Mononuclear cell (primary cell): ENCODE data around the gene PEX5. TPM values are rescaled to one million over a fixed set of nuclear protein-coding genes. Genes with fewer than 3 reads are reported as not detected.
"Not testable (repeated sequence)": the region's sequence is repeated elsewhere in the genome, so short reads cannot be mapped to it uniquely, and the experiment has no call there.

Source experiments
- H3K27me3 ChIP-seq: 2 replicates; pipeline ENCODE4 v1.6.0; 2011; ENCODE audit warnings: low read length, control low read depth; ENCODE audit not compliant: insufficient read depth
- H3K4me1 ChIP-seq: 2 replicates; pipeline ENCODE4 v1.5.1; 2011; ENCODE audit warnings: mild to moderate bottlenecking, low read length, control low read depth; ENCODE audit not compliant: insufficient read depth
- H3K4me3 ChIP-seq: 2 replicates; pipeline ENCODE4 v1.5.1; 2011; ENCODE audit warnings: mild to moderate bottlenecking, low read length, moderate library complexity
- H3K9me3 ChIP-seq: 2 replicates; pipeline ENCODE4 v1.5.1; 2011; ENCODE audit warnings: low read depth, mild to moderate bottlenecking, control low read depth, low read length
- total RNA-seq: library from RNA; depleted of rRNA; stranded (reverse); fragments of >200 nt; gene quantifications from one replicate; pipeline ENCODE4 v1.2.3, GENCODE V29; 2012

The PEX5 gene
- total RNA-seq, 1 donor = 11.9 TPM

DNA sequence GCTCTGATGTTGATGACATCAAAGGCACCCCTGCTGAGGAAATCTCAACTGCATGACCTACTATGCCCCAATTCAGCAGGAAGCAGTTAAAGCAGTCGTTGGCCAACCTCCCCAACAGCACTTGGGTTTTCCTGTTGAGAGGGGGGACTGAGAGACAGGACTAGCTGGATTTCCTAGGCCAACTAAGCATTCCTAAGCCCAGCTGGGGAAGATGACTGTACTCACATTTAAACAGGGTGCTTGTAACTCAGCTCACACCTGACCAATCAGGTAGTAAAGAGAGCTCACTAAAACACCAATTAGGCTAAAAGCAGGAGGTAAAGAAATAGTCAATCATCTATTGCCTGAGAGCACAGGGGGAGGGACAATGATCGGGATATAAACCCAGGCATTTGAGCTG is 3.4 kb upstream of the PEX5 start:
- H3K27me3 ChIP-seq, H3K4me3 ChIP-seq, H3K9me3 ChIP-seq: not testable (repeated sequence)
- peaks cover 21% of the 10 kb centered on the region for H3K4me1 ChIP-seq

GRCh38 chr12:7188562-7189397 is 706 bp upstream of the PEX5 start:
- Histone ChIP-seq H3K27me3 (no peaks in the 10 kb centered on the region), H3K4me1 (peaks cover 21% of the 10 kb centered on the region), H3K9me3 (no peaks in the 10 kb centered on the region), H3K4me3 (peak overlapping the region; percentile 94)

GRCh38 chr12:7190268-7191055 is 976 bp downstream of the PEX5 start:
- no peaks in the 10 kb centered on the region for H3K27me3 ChIP-seq
- no peaks in the 10 kb centered on the region for H3K9me3 ChIP-seq
- peaks cover 21% of the 10 kb centered on the region for H3K4me1 ChIP-seq
- peak overlapping the region; percentile 94 for H3K4me3 ChIP-seq

DNA sequence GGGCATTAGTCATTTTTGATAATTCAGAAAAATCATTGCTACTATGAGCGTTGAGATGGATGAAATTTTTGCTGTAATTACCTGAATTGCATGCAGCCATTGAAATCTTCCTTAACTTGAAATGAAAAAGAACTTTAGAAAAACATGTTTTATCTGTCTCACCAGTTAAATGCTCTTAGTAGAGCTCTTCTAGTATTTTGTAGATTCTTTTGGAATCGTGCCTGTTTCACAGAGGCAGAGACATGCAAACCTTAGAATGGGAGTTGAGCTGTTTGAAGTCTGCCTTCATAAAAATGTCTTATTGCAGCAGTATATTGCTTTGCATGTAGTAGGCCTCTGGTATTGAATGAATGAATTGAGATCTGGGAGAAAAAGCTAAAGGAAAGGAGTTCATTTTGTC is 4.2 kb downstream of the PEX5 start:
- H3K9me3 ChIP-seq = no peaks in the 10 kb centered on the region

DNA sequence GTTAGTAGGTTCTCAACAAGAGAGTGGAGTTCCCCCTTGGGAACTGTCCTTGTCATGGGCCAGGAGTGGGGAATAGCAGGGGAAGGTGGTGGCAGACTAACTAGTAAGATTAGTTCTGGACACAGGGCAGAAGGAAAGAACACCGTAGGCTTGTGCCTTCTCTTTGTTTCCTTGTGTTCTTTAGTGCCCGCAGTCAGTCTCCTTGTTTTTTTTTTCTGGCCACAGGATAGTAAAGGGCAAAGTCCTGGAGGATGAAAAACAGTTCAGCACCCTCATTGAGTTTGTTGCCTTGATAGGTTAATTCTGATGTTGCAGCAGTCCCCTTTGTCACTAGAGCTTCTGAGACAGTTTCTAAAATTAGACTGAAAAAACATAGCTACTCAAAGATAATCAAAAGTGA is 8.4 kb downstream of the PEX5 start:
- Histone ChIP-seq H3K27me3 (no peaks in the 10 kb centered on the region), H3K4me3 (no peak overlapping the region), H3K4me1 (no peaks in the 10 kb centered on the region), H3K9me3 (no peaks in the 10 kb centered on the region)

More for the DNA sequence above, 4.2 kb downstream of the PEX5 start:
- no peak overlapping the region for H3K4me3 ChIP-seq
- H3K27me3 ChIP-seq = no peaks in the 10 kb centered on the region
- H3K4me1 ChIP-seq = peaks cover 16% of the 10 kb centered on the region

DNA sequence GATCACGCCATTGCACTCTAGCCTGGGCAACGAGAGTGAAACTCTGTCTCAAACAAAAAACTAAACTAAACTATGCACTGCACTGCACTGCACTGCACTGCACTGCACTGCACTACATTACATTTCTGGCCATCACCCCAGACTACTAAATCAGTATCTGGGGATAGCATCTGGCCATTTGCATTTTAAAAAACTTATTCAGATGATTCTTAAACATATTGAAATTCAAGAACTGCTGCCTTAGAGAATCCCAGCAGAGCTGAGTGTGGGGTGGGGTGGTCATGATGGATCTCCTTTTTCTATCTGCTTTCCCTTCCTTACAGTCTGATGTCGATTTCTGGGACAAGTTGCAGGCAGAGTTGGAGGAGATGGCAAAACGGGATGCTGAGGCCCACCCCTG is 13.6 kb downstream of the PEX5 start:
- H3K9me3 ChIP-seq = no peaks in the 10 kb centered on the region
- no peaks in the 10 kb centered on the region for H3K27me3 ChIP-seq
- H3K4me1 ChIP-seq = no peaks in the 10 kb centered on the region
- H3K4me3 ChIP-seq = no peak overlapping the region

DNA sequence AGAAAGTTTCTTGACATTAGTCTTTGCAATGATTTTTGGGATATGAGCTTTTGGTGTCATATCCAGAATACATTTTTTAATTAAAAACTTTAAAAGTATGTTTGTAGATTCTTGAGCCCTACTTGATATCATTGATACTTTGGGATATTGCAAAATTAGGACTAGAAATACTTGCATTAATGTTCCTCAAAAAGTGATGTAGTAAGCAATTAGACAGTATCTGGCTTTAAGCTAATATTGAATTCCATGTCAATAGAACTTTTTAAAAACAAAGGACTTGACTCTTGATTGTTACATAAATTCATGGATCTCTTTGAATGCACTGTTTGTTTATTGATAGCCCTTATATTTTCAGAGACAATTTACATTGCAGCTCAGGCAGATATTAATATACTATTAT is 15.6 kb downstream of the PEX5 start:
- Histone ChIP-seq H3K4me3 (no peak overlapping the region), H3K9me3 (no peaks in the 10 kb centered on the region), H3K27me3 (no peaks in the 10 kb centered on the region), H3K4me1 (no peaks in the 10 kb centered on the region)

DNA sequence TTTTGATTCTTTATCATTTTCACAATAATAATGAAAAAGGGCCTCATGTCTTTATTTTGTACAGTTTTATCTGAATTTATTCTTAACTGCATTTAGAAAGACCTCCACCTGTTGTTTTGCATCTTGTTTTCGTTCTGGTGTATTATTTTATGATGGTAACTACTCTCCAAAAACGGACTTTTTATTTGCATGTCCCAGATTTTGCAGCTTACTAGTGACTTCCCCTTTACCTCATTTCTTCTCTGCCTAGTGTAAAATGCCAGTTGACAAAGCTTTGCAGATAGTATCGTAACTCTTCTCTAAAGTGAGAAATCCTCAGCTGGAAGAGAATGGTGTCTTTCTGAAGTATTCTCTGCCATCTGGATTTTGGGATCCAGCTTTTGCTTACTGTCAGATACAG is 17.2 kb downstream of the PEX5 start:
- Histone ChIP-seq H3K27me3 (no peaks in the 10 kb centered on the region), H3K4me3 (no peak overlapping the region), H3K4me1 (no peaks in the 10 kb centered on the region), H3K9me3 (no peaks in the 10 kb centered on the region)

GRCh38 chr12:7207866-7208625 is 18.6 kb downstream of the PEX5 start:
- H3K9me3 ChIP-seq = no peaks in the 10 kb centered on the region

GRCh38 chr12:7209958-7210357 is 20.5 kb downstream of the PEX5 start:
- Histone ChIP-seq H3K27me3 (no peaks in the 10 kb centered on the region), H3K4me3 (no peak overlapping the region), H3K9me3 (no peaks in the 10 kb centered on the region), H3K4me1 (no peaks in the 10 kb centered on the region)

More at GRCh38 chr12:7207866-7208625, 18.6 kb downstream of the PEX5 start:
- H3K4me1 ChIP-seq = no peaks in the 10 kb centered on the region
- H3K27me3 ChIP-seq = no peaks in the 10 kb centered on the region
- no peak overlapping the region for H3K4me3 ChIP-seq

GRCh38 chr12:7210642-7211151 is 21.2 kb downstream of the PEX5 start:
- Histone ChIP-seq H3K27me3 (no peaks in the 10 kb centered on the region), H3K9me3 (no peaks in the 10 kb centered on the region), H3K4me3 (no peak overlapping the region)

GRCh38 chr12:7212678-7213077 is 23.2 kb downstream of the PEX5 start:
- no peaks in the 10 kb centered on the region for H3K9me3 ChIP-seq
- no peaks in the 10 kb centered on the region for H3K27me3 ChIP-seq
- no peaks in the 10 kb centered on the region for H3K4me1 ChIP-seq
- H3K4me3 ChIP-seq = no peak overlapping the region

More at GRCh38 chr12:7210642-7211151, 21.2 kb downstream of the PEX5 start:
- H3K4me1 ChIP-seq = no peaks in the 10 kb centered on the region

DNA sequence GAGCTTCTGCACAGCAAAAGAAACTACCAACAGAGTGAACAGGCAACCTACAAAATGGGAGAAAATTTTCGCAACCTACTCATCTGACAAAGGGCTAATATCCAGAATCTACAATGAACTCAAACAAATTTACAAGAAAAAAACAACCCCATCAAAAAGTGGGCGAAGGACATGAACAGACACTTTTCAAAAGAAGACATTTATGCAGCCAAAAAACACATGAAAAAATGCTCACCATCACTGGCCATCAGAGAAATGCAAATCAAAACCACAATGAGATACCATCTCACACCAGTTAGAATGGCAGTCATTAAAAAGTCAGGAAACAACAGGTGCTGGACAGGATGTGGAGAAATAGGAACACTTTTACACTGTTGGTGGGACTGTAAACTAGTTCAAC is 24.3 kb downstream of the PEX5 start:
- H3K4me1 ChIP-seq, H3K9me3 ChIP-seq, H3K4me3 ChIP-seq, H3K27me3 ChIP-seq: not testable (repeated sequence)

- no peak overlapping the region for H3K4me3 ChIP-seq
- H3K9me3 ChIP-seq = no peaks in the 10 kb centered on the region
- no peaks in the 10 kb centered on the region for H3K4me1 ChIP-seq
- H3K27me3 ChIP-seq = no peaks in the 10 kb centered on the region
These were observed 28.1 kb downstream of the PEX5 start for GRCh38 chr12:7217475-7218069.
